GM23248 (cell line): ENCODE results near the gene CAPN2. TPM values are rescaled to one million over a fixed set of nuclear protein-coding genes. Genes with fewer than 3 reads are reported as not detected.

Experiments used
- DNase-seq: peaks from one replicate; pipeline ENCODE4 v3.0.0-alpha.2; 2015
- H2AFZ ChIP-seq: fragments of 200-600 bp; sonication (generic); 2 replicates; pipeline ENCODE4 v1.6.1; 2016; ENCODE audit warnings: antibody characterized with exemption
- H3F3A ChIP-seq: fragments of 200-600 bp; sonication (generic); 2 replicates; pipeline ENCODE4 v1.6.1; 2016; ENCODE audit warnings: mild to moderate bottlenecking, antibody characterized with exemption, mixed run types; ENCODE audit not compliant: insufficient read depth
- H3K27ac ChIP-seq: fragments of 200-600 bp; sonication (generic); 2 replicates; pipeline ENCODE4 v1.5.1; 2016; ENCODE audit warnings: mild to moderate bottlenecking
- H3K27me3 ChIP-seq: fragments of 200-600 bp; sonication (generic); replicated peaks from 2 replicates; pipeline ENCODE4 v1.6.1; 2016; ENCODE audit warnings: mild to moderate bottlenecking; ENCODE audit not compliant: insufficient read depth
- H3K36me3 ChIP-seq: fragments of 200-600 bp; sonication (generic); 2 replicates; pipeline ENCODE4 v1.6.1; 2016; ENCODE audit warnings: low read depth, mild to moderate bottlenecking
- H3K4me1 ChIP-seq: fragments of 200-600 bp; sonication (generic); 2 replicates; pipeline ENCODE4 v1.6.1; 2016; ENCODE audit warnings: mild to moderate bottlenecking; ENCODE audit not compliant: insufficient read depth
- H3K4me2 ChIP-seq: fragments of 200-600 bp; sonication (generic); one replicate; pipeline ENCODE4 v1.6.1; 2016; ENCODE audit warnings: mild to moderate bottlenecking; ENCODE audit not compliant: unreplicated experiment
- H3K4me3 ChIP-seq: fragments of 200-600 bp; sonication (generic); 2 replicates; pipeline ENCODE4 v1.5.1; 2016; ENCODE audit warnings: mild to moderate bottlenecking
- H3K79me2 ChIP-seq: fragments of 200-600 bp; sonication (generic); 2 replicates; pipeline ENCODE4 v1.6.1; 2016; ENCODE audit warnings: mild to moderate bottlenecking; ENCODE audit not compliant: insufficient read depth
- H3K9ac ChIP-seq: fragments of 200-600 bp; sonication (generic); 2 replicates; pipeline ENCODE4 v1.6.1; 2016; ENCODE audit warnings: mild to moderate bottlenecking
- H3K9me2 ChIP-seq: fragments of 200-600 bp; sonication (generic); 2 replicates; pipeline ENCODE4 v1.6.1; 2016; ENCODE audit warnings: mixed run types, mild to moderate bottlenecking, moderate library complexity; ENCODE audit not compliant: insufficient read depth
- H3K9me3 ChIP-seq: fragments of 200-600 bp; sonication (generic); one replicate; pipeline ENCODE4 v1.6.1; 2017; ENCODE audit warnings: low read depth
- H4K20me1 ChIP-seq: fragments of 200-600 bp; sonication (generic); 2 replicates; pipeline ENCODE4 v1.6.0; 2016; ENCODE audit not compliant: insufficient read depth
- EZH2 ChIP-seq: fragments of 200-600 bp; sonication (generic); IDR thresholded peaks from 2 replicates; pipeline ENCODE4 v1.6.1; 2018; ENCODE audit warnings: antibody characterized with exemption, mild to moderate bottlenecking; ENCODE audit not compliant: insufficient read depth, poor library complexity, severe bottlenecking
- EZH2phosphoT487 ChIP-seq: fragments of 200-600 bp; sonication (generic); IDR thresholded peaks from 2 replicates; pipeline ENCODE4 v1.6.1; 2018; ENCODE audit warnings: antibody characterized with exemption, moderate library complexity, mild to moderate bottlenecking, low read depth; ENCODE audit not compliant: insufficient read depth
- WGBS, 2 experiments: methylation state at CpG; one replicate each; pipeline ENCODE4 v1.1.6; 2015 to 2017; ENCODE audit warnings: low lambda C conversion rate in 2 of 2, low coverage in 1 of 2; ENCODE audit errors: missing lambda C conversion rate in 2 of 2; 5-methylcytosine and 5-hydroxymethylcytosine counted together
- in situ Hi-C: fragments of 300-500 bp; cut with MboI; formaldehyde crosslinking; loops from 2 replicates; pipeline ENCODE4 v1.15.0; 2020
- polyA plus RNA-seq: library from polyadenylated mRNA; unstranded; fragments of >200 nt; fragmentation: Nextera tagmentation; extraction: Ambion mirVana; gene quantifications from 2 replicates; pipeline ENCODE4 v1.2.1, GENCODE V29; 2016
- total RNA-seq: library from RNA; depleted of rRNA; stranded (reverse); fragments of >200 nt; shearing (Covaris generic); gene quantifications from 2 replicates; pipeline ENCODE4 v1.2.3, GENCODE V29; 2014

CAPN2 gene
- total and polyA plus RNA-seq, 2 experiments from 2014 or later: 214 to 261 TPM

- H3K9ac ChIP-seq: no peak overlapping the region
- H3K36me3 ChIP-seq: peaks cover 65% of the 10 kb centered on the region
- in situ Hi-C loops: no loop called here
- H3K79me2 ChIP-seq: 0 out of 2 replicates have a peak, but pooled peaks cover 4% of the 10 kb centered on the region
- H3K27me3 ChIP-seq: no peaks in the 10 kb centered on the region
- H4K20me1 ChIP-seq: no peaks in the 10 kb centered on the region
- no peak overlapping the region for H3K27ac ChIP-seq
- H3K4me3 ChIP-seq: no peak overlapping the region
- no peaks in the 10 kb centered on the region for H3K4me1 ChIP-seq
- no peaks in the 10 kb centered on the region for H3K9me2 ChIP-seq
- H3F3A ChIP-seq: 0 out of 2 replicates have a peak, but pooled peaks cover 8% of the 10 kb centered on the region
- H3K9me3 ChIP-seq: no peaks in the 10 kb centered on the region
- TF ChIP-seq EZH2phosphoT487 (no peak), EZH2 (no peak)
- no peak overlapping the region for H3K4me2 ChIP-seq
- no peak overlapping the region for H2AFZ ChIP-seq
- DNase-seq: no peak
- WGBS, 2 experiments: 95 to 97% methylated on average over 9 of the region's 9 CpGs
Measured at GRCh38 chr1:223758734-223759133, 46.4 kb downstream of the CAPN2 start.

- Histone ChIP-seq H3K36me3 (peaks cover 64% of the 10 kb centered on the region), H3K4me3 (no peak overlapping the region), H3K9ac (no peak overlapping the region), H3K9me3 (no peaks in the 10 kb centered on the region), H2AFZ (no peak overlapping the region), H3K9me2 (no peaks in the 10 kb centered on the region), H3K27me3 (no peaks in the 10 kb centered on the region), H3K4me1 (no peaks in the 10 kb centered on the region), H3K4me2 (no peak overlapping the region), H3K79me2 (no peaks in the 10 kb centered on the region), H3F3A (peaks cover 12% of the 10 kb centered on the region; the same call in 1 of the 2 replicates), H3K27ac (no peak overlapping the region), H4K20me1 (no peaks in the 10 kb centered on the region)
- no peak for DNase-seq
- TF ChIP-seq EZH2phosphoT487: no peak
- TF ChIP-seq EZH2: no peak
- in situ Hi-C loops: no loop called here
- WGBS, 2 experiments: 88 to 89% methylated on average over 13 of the region's 13 CpGs
Measured at GRCh38 chr1:223759273-223759672, 46.9 kb downstream of the CAPN2 start.

DNA sequence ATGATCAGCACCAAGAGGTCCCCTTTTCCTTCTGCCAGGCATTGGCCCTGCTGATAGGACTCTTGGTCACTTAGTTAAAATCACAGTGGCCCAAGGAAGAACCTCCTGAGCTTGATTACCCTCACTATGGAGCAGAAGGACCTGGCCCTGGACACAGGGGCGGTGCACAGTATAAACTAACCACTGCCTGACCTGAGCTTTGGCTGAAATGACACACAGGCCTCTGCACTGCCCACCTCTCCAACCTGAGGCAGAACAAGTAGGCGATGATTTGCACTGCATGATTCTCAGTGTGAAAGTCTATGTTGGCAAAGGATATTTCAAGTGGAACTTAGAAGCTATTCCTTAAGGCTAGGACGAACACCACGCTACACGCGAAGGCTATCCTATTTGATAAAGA lies 48.5 kb downstream of the CAPN2 start:
- H3K4me3 ChIP-seq: no peak overlapping the region
- WGBS, 2 experiments: 97% methylated on average over 6 of the region's 6 CpGs
- H4K20me1 ChIP-seq: no peaks in the 10 kb centered on the region
- no peaks in the 10 kb centered on the region for H3K9me3 ChIP-seq
- H3F3A ChIP-seq: peaks cover 12% of the 10 kb centered on the region; the same call in 1 of the 2 replicates
- H3K79me2 ChIP-seq: no peaks in the 10 kb centered on the region
- no peak overlapping the region for H3K27ac ChIP-seq
- no peak overlapping the region for H3K4me2 ChIP-seq
- H3K9me2 ChIP-seq: no peaks in the 10 kb centered on the region
- H3K27me3 ChIP-seq: no peaks in the 10 kb centered on the region
- H2AFZ ChIP-seq: no peak overlapping the region
- in situ Hi-C loops: no loop called here
- peaks cover 62% of the 10 kb centered on the region for H3K36me3 ChIP-seq
- DNase-seq: no peak
- TF ChIP-seq EZH2phosphoT487 (no peak), EZH2 (no peak)
- H3K4me1 ChIP-seq: no peaks in the 10 kb centered on the region
- no peak overlapping the region for H3K9ac ChIP-seq

GRCh38 chr1:223761411-223761810 lies 49.1 kb downstream of the CAPN2 start:
- in situ Hi-C loops: no loop called here
- Histone ChIP-seq H3K4me1 (no peaks in the 10 kb centered on the region), H3K9me2 (no peaks in the 10 kb centered on the region), H3K9me3 (no peaks in the 10 kb centered on the region), H3K36me3 (peaks cover 65% of the 10 kb centered on the region), H4K20me1 (no peaks in the 10 kb centered on the region), H3K79me2 (no peaks in the 10 kb centered on the region), H3K27ac (no peak overlapping the region), H3K4me3 (no peak overlapping the region), H3F3A (peaks cover 12% of the 10 kb centered on the region; the same call in 1 of the 2 replicates), H3K4me2 (no peak overlapping the region), H3K27me3 (no peaks in the 10 kb centered on the region), H2AFZ (no peak overlapping the region), H3K9ac (no peak overlapping the region)
- 97% methylated on average over 7 of the region's 7 CpGs for WGBS, 2 experiments
- DNase-seq: no peak
- TF ChIP-seq EZH2: no peak
- no peak for TF ChIP-seq EZH2phosphoT487

DNA sequence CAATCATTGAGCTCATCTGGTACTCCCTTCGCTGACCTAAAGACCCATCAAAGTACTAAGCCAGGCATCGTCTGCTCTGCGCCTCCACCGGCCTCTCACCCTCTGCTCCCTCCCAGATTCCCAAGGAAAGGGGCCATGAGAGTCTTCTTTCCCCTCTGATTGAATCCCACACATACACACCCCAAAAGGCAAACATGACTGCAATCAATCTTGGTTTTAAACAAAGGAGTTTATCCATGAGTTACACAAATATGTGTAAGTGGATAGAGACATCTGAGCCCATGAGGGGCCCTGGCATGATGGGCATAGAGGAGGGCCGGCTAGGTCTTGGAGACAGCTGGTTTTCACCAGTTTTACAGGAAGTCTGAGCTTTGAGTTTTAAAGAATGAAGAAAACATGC lies 50.9 kb downstream of the CAPN2 start:
- no peaks in the 10 kb centered on the region for H4K20me1 ChIP-seq
- H3K79me2 ChIP-seq: no peaks in the 10 kb centered on the region
- no peak overlapping the region for H2AFZ ChIP-seq
- peaks cover 12% of the 10 kb centered on the region; the same call in 1 of the 2 replicates for H3F3A ChIP-seq
- H3K27ac ChIP-seq: no peak overlapping the region
- H3K9me3 ChIP-seq: no peaks in the 10 kb centered on the region
- no peak for DNase-seq
- H3K4me1 ChIP-seq: no peaks in the 10 kb centered on the region
- in situ Hi-C loops: no loop called here
- peaks cover 50% of the 10 kb centered on the region for H3K36me3 ChIP-seq
- WGBS, 2 experiments: 98 to 100% methylated on average over 5 of the region's 5 CpGs
- no peaks in the 10 kb centered on the region for H3K27me3 ChIP-seq
- TF ChIP-seq EZH2: no peak
- H3K9ac ChIP-seq: no peak overlapping the region
- H3K9me2 ChIP-seq: no peaks in the 10 kb centered on the region
- H3K4me2 ChIP-seq: no peak overlapping the region
- no peak overlapping the region for H3K4me3 ChIP-seq
